IPS-20b (cell line): Measurements from ENCODE around the gene TUBB8B.
"Not testable (repeated sequence)": the region's sequence is repeated elsewhere in the genome, so short reads cannot be mapped to it uniquely, and the experiment has no call there.

Source experiments
- H3K27ac ChIP-seq: one replicate; pipeline ENCODE4 v1.5.1; 2013; ENCODE audit warnings: low read length
- H3K27me3 ChIP-seq: 2 replicates; pipeline ENCODE4 v1.6.1; 2013; ENCODE audit warnings: mild to moderate bottlenecking, low read length, inconsistent platforms; ENCODE audit not compliant: insufficient read depth
- H3K36me3 ChIP-seq: 2 replicates; pipeline ENCODE4 v1.6.1; 2013; ENCODE audit warnings: low read depth, mild to moderate bottlenecking, inconsistent platforms, low read length, moderate library complexity; ENCODE audit not compliant: insufficient read depth
- H3K4me1 ChIP-seq: 2 replicates; pipeline ENCODE4 v1.6.1; 2013; ENCODE audit warnings: mild to moderate bottlenecking, control low read depth, inconsistent platforms, low read length, moderate library complexity; ENCODE audit not compliant: insufficient read depth
- H3K4me3 ChIP-seq: 2 replicates; pipeline ENCODE4 v1.5.1; 2013; ENCODE audit warnings: mild to moderate bottlenecking, low read length, inconsistent platforms
- H3K9ac ChIP-seq: 2 replicates; pipeline ENCODE4 v1.6.1; 2013; ENCODE audit warnings: low read depth, mild to moderate bottlenecking, inconsistent platforms, low read length, moderate library complexity
- H3K9me3 ChIP-seq: 2 replicates; pipeline ENCODE4 v1.6.1; 2013; ENCODE audit warnings: mild to moderate bottlenecking, low read depth, low read length, inconsistent platforms; ENCODE audit not compliant: insufficient read depth

TUBB8B gene

GRCh38 chr18:10624-11184 lies 38.7 kb downstream of the TUBB8B start:
- H3K9ac ChIP-seq, H3K4me1 ChIP-seq, H3K9me3 ChIP-seq, H3K36me3 ChIP-seq, H3K27ac ChIP-seq, H3K27me3 ChIP-seq, H3K4me3 ChIP-seq: not testable (repeated sequence)

DNA sequence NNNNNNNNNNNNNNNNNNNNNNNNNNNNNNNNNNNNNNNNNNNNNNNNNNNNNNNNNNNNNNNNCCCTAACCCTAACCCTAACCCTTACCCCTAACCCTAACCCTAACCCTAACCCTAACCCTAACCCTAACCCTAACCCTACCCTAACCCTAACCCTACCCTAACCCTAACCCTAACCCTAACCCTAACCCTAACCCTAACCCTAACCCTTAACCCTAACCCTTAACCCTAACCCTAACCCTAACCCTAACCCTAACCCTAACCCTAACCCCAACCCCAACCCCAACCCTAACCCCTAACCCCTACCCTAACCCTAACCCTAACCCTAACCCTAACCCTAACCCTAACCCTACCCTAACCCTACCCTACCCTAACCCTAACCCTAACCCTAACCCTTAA lies 39.5 kb downstream of the TUBB8B start:
- H3K4me1 ChIP-seq, H3K27ac ChIP-seq, H3K9me3 ChIP-seq, H3K36me3 ChIP-seq, H3K9ac ChIP-seq, H3K27me3 ChIP-seq, H3K4me3 ChIP-seq: not testable (repeated sequence)
